B cell (primary cell): ENCODE data around the gene ZNF407. TPM values are rescaled to one million over a fixed set of nuclear protein-coding genes. Genes with fewer than 3 reads are reported as not detected.

Experiments used
- ATAC-seq: fragments of 200-7000 bp; cut with Tn5 transposase; one replicate; pipeline ENCODE4 v1.10.0; 2021; ENCODE audit warnings: low read depth, mild to moderate bottlenecking, moderate number of reproducible peaks, moderate library complexity
- CTCF ChIA-PET: fragments of 350-600 bp; sonication (Branson Sonifier 250); formaldehyde crosslinking; loops from one replicate; lab custom pipeline; 2021; ENCODE audit warnings: antibody characterized with exemption, inconsistent platforms; lab: Charles Lee
- POLR2A ChIA-PET: fragments of 350-600 bp; sonication (Branson Sonifier 250); formaldehyde crosslinking; loops from one replicate; lab custom pipeline; 2021; ENCODE audit warnings: antibody characterized with exemption; lab: Charles Lee
- DNase-seq: peaks from one replicate; pipeline ENCODE4 v3.0.0; 2013
- H2AFZ ChIP-seq: 2 replicates; pipeline ENCODE4 v1.6.1; 2012; ENCODE audit warnings: mild to moderate bottlenecking, low read depth, low read length; ENCODE audit not compliant: insufficient read depth, poor library complexity, severe bottlenecking
- H3K27ac ChIP-seq, 2 donors: 1 replicate in 1 of 2; 2 replicates in 1 of 2; pipeline ENCODE4 v1.5.1; 2012 to 2013; ENCODE audit warnings: low read length in 2 of 2, mild to moderate bottlenecking in 2 of 2, moderate library complexity in 1 of 2
- H3K27me3 ChIP-seq, 4 experiments: fragments of 200-600 bp in 1 of 4; sonication (generic) in 1 of 4; replicated peaks in 1 of 4; 1 replicate in 2 of 4; 2 replicates in 2 of 4; pipeline versions ENCODE4 v1.6.1 to v1.7.0; 2013 to 2016; ENCODE audit warnings: low read length in 3 of 4, mild to moderate bottlenecking in 2 of 4, mixed read lengths in 1 of 4, moderate library complexity in 1 of 4; ENCODE audit not compliant: insufficient read depth in 4 of 4, control insufficient read depth in 3 of 4; ENCODE audit errors: control extremely low read depth in 1 of 4
- H3K36me3 ChIP-seq, 2 experiments: replicated peaks in 1 of 2; 1 replicate in 1 of 2; 2 replicates in 1 of 2; pipeline versions ENCODE4 v1.6.1 to v1.7.1; 2013; ENCODE audit warnings: low read length in 1 of 2; ENCODE audit not compliant: insufficient read depth in 2 of 2, control insufficient read depth in 1 of 2; ENCODE audit errors: control extremely low read depth in 1 of 2, extremely low read depth in 1 of 2
- H3K4me1 ChIP-seq, 2 donors: fragments of 200-600 bp in 1 of 2; sonication (generic) in 1 of 2; 1 replicate in 1 of 2; 2 replicates in 1 of 2; pipeline versions ENCODE4 v1.5.1 to v1.6.1; 2013 to 2017; ENCODE audit warnings: low read length in 2 of 2; ENCODE audit not compliant: control insufficient read depth in 2 of 2, insufficient read depth in 2 of 2
- H3K4me2 ChIP-seq: replicated peaks from 2 replicates; pipeline ENCODE3; 2012; ENCODE audit warnings: mild to moderate bottlenecking, low read depth, low read length; ENCODE audit not compliant: poor library complexity, severe bottlenecking
- H3K4me3 ChIP-seq, 5 experiments: fragments of 200-600 bp in 1 of 5; sonication (generic) in 1 of 5; 1 replicate in 3 of 5; 2 replicates in 2 of 5; pipeline versions ENCODE4 v1.5.1 to v1.7.0; 2011 to 2016; ENCODE audit warnings: low read length in 4 of 5, mild to moderate bottlenecking in 4 of 5, low read depth in 2 of 5, control low read depth in 1 of 5, moderate library complexity in 1 of 5; ENCODE audit not compliant: insufficient read depth in 1 of 5; ENCODE audit errors: control extremely low read depth in 1 of 5, extremely low read depth in 1 of 5
- H3K79me2 ChIP-seq: fragments of 200-600 bp; sonication (generic); one replicate; pipeline ENCODE4 v1.6.0; 2016; ENCODE audit warnings: low read length; ENCODE audit not compliant: control insufficient read depth, insufficient read depth
- H3K9ac ChIP-seq: fragments of 200-600 bp; sonication (generic); 2 replicates; pipeline ENCODE4 v1.6.1; 2017; ENCODE audit warnings: mild to moderate bottlenecking, low read length, moderate library complexity
- H3K9me3 ChIP-seq, 3 donors: one replicate each; pipeline versions ENCODE4 v1.6.1 to v1.7.1; 2013; ENCODE audit warnings: low read length in 2 of 3; ENCODE audit not compliant: control insufficient read depth in 2 of 3, insufficient read depth in 1 of 3; ENCODE audit errors: control extremely low read depth in 1 of 3
- H4K20me1 ChIP-seq: 2 replicates; pipeline ENCODE4 v1.6.0; 2012; ENCODE audit warnings: mild to moderate bottlenecking, low read length; ENCODE audit not compliant: insufficient read depth, control insufficient read depth, poor library complexity, severe bottlenecking
- H3K27ac Mint-ChIP-seq: one replicate; pipeline ENCODE4 v1.8.0; 2021; ENCODE audit warnings: mixed read lengths
- H3K27me3 Mint-ChIP-seq: one replicate; pipeline ENCODE4 v1.8.0; 2021; ENCODE audit warnings: mixed read lengths
- H3K4me1 Mint-ChIP-seq: one replicate; pipeline ENCODE4 v1.8.0; 2021; ENCODE audit warnings: mixed read lengths
- H3K4me3 Mint-ChIP-seq: one replicate; pipeline ENCODE4 v1.8.0; 2021; ENCODE audit warnings: mixed read lengths
- H3K9me3 Mint-ChIP-seq: one replicate; pipeline ENCODE4 v1.8.0; 2022; ENCODE audit warnings: mixed read lengths; ENCODE audit not compliant: insufficient read depth
- EZH2 ChIP-seq: IDR thresholded peaks from 2 replicates; pipeline ENCODE4 v1.6.1; 2012; ENCODE audit warnings: borderline replicate concordance, low read depth, mild to moderate bottlenecking, moderate library complexity, low read length; ENCODE audit not compliant: insufficient read depth, poor library complexity, severe bottlenecking
- WGBS: methylation state at CpG from one replicate; pipeline ENCODE4 v1.1.5; 2013; ENCODE audit warnings: missing lambda C conversion rate; ENCODE audit not compliant: insufficient coverage; 5-methylcytosine and 5-hydroxymethylcytosine counted together
- intact Hi-C: fragments of 100-400 bp; cut with micrococcal nuclease; formaldehyde crosslinking; loops from one replicate; pipeline ENCODE4 v1.10.0; 2022
- polyA plus RNA-seq: library from polyadenylated mRNA; depleted of rRNA; stranded (reverse); fragments of >200 nt; gene quantifications from 2 replicates; pipeline ENCODE4 v1.2.3, GENCODE V29; 2012
- total RNA-seq, 2 donors: library from RNA; stranded (reverse); fragments of 120-200 nt in 1 of 2; gene quantifications; 1 replicate in 1 of 2; 2 replicates in 1 of 2; pipeline versions ENCODE4 v1.2.3 to v1.2.4, GENCODE V29; 2013 to 2022
- TF ChIP-seq, protein P1 (sequence below): fragments of 200-600 bp; IDR thresholded peaks from one replicate; pipeline ENCODE4 v1.8.0; 2022; ENCODE audit warnings: antibody characterized with exemption, mild to moderate bottlenecking

ZNF407 gene
- total and polyA plus RNA-seq, 2 donors (not counting 1 experiment from before 2014, with no cell fraction given) = 4.5 to 37.1 TPM

DNA sequence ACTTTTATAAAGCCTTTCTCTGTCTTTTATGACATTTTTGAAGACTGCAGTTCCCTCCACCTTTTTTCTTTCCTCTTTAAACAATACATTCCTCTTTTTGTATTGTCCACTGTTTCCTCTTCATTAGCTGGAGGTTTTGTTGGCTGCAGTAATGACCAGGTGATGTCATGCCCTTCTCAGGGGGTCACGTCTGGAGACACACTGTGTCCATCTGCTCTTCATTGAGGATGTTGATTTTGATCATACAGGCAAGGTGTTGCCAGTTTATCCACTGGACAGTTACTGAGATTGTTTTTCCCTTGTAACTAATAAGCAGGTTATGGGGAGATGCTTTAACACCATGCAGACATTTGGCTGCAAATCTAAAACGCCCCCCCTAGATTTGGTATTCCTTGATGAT is 19.8 kb downstream of the ZNF407 start:
- DNase-seq = no peak
- H3K4me2 ChIP-seq = no peak overlapping the region
- no peak overlapping the region for H3K4me3 ChIP-seq
- no peak overlapping the region for H3K4me3 Mint-ChIP-seq
- ChIA-PET CTCF (no interaction called here), POLR2A (no interaction called here)
- ATAC-seq = no peak
- H3K27ac Mint-ChIP-seq = no peak overlapping the region
- intact Hi-C loops = no loop called here
- H3K27ac ChIP-seq = no peak overlapping the region
- no peaks in the 10 kb centered on the region for H3K27me3 Mint-ChIP-seq
- H2AFZ ChIP-seq = no peak overlapping the region
- H3K79me2 ChIP-seq = peaks cover 76% of the 10 kb centered on the region
- H3K36me3 ChIP-seq = peaks cover 0 to 1% of the 10 kb centered on the region in 2 experiments
- 71% methylated on average over 1 of the region's 2 CpGs for WGBS
- no peak for TF ChIP-seq EZH2
- TF ChIP-seq, protein P1, sequence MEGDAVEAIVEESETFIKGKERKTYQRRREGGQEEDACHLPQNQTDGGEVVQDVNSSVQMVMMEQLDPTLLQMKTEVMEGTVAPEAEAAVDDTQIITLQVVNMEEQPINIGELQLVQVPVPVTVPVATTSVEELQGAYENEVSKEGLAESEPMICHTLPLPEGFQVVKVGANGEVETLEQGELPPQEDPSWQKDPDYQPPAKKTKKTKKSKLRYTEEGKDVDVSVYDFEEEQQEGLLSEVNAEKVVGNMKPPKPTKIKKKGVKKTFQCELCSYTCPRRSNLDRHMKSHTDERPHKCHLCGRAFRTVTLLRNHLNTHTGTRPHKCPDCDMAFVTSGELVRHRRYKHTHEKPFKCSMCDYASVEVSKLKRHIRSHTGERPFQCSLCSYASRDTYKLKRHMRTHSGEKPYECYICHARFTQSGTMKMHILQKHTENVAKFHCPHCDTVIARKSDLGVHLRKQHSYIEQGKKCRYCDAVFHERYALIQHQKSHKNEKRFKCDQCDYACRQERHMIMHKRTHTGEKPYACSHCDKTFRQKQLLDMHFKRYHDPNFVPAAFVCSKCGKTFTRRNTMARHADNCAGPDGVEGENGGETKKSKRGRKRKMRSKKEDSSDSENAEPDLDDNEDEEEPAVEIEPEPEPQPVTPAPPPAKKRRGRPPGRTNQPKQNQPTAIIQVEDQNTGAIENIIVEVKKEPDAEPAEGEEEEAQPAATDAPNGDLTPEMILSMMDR = no peak
- no peaks in the 10 kb centered on the region for H3K4me1 ChIP-seq
- H4K20me1 ChIP-seq = peaks cover 36% of the 10 kb centered on the region
- H3K9ac ChIP-seq = no peak overlapping the region
- peaks cover 0 to 4% (median 0%) of the 10 kb centered on the region in 3 donors for H3K9me3 ChIP-seq
- H3K27me3 ChIP-seq = no peaks in the 10 kb centered on the region
- H3K4me1 Mint-ChIP-seq = peaks cover 8% of the 10 kb centered on the region
- H3K9me3 Mint-ChIP-seq = no peaks in the 10 kb centered on the region

DNA sequence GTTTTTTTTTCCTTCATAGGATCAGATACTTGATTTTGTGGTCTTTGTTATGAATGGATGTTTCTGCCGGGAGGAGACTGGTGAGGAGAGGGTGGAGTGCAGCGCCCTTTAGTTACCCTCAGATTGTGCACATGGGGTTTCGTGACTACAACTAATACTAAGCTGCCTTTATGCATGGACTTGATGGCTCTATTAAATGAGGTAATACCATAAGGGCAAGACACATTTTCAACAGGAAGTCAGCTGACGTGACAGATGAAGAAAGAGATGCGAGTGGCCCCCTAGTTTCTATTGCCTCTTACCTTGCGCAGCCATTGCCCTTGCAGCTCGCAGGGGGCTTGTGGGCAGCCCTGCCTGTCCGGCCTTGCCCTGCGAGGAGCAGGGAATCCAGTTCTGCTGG is 24.4 kb downstream of the ZNF407 start:
- POLR2A ChIA-PET = no interaction called here
- H4K20me1 ChIP-seq = peaks cover 31% of the 10 kb centered on the region
- H3K4me3 ChIP-seq = no peak overlapping the region
- TF ChIP-seq EZH2 = no peak
- TF ChIP-seq, protein P1 = no peak
- DNase-seq (no peak), ATAC-seq (no peak)
- no peaks in the 10 kb centered on the region for H3K9me3 ChIP-seq
- no peak overlapping the region for H3K27ac Mint-ChIP-seq
- H3K4me3 Mint-ChIP-seq = no peak overlapping the region
- peaks cover 61% of the 10 kb centered on the region for H3K79me2 ChIP-seq
- H2AFZ ChIP-seq = no peak overlapping the region
- H3K4me2 ChIP-seq = no peak overlapping the region
- no peaks in the 10 kb centered on the region for H3K27me3 ChIP-seq
- intact Hi-C loops = no loop called here
- CTCF ChIA-PET = no interaction called here
- H3K27ac ChIP-seq = no peak overlapping the region
- no peaks in the 10 kb centered on the region for H3K27me3 Mint-ChIP-seq
- no peaks in the 10 kb centered on the region for H3K36me3 ChIP-seq
- 87% methylated on average over 6 of the region's 9 CpGs for WGBS
- H3K9ac ChIP-seq = no peak overlapping the region
- H3K4me1 ChIP-seq = no peaks in the 10 kb centered on the region
- H3K9me3 Mint-ChIP-seq = no peaks in the 10 kb centered on the region
- H3K4me1 Mint-ChIP-seq = peaks cover 6% of the 10 kb centered on the region
